Measurements from ENCODE around the gene CAPN11.
A peak's percentile ranks its signal among the peaks of the same experiment; 100 is the strongest.

The CAPN11 gene

GRCh38 chr6:44156494-44157151 is 2.0 kb upstream of the CAPN11 start:
- DNase-seq (ENCODE audit: low spot score), result no peak

- DNase-seq (ENCODE audit: low spot score), result no peak
Measured at GRCh38 chr6:44157152-44157521, 1.5 kb upstream of the CAPN11 start.

GRCh38 chr6:44161997-44162338 is 3.3 kb downstream of the CAPN11 start:
- no peak for DNase-seq (ENCODE audit: low spot score)

GRCh38 chr6:44162876-44163625 is 4.4 kb downstream of the CAPN11 start:
- no peak for DNase-seq (ENCODE audit: low spot score)

- DNase-seq (ENCODE audit: low spot score), result no peak
Measured at GRCh38 chr6:44166116-44166515, 7.5 kb downstream of the CAPN11 start.

- DNase-seq (ENCODE audit: low spot score), result peak; percentile 55
Measured at GRCh38 chr6:44166591-44167184, 8.1 kb downstream of the CAPN11 start.

- DNase-seq (ENCODE audit: low spot score), result no peak
Measured at GRCh38 chr6:44167567-44167966, 8.9 kb downstream of the CAPN11 start.

GRCh38 chr6:44169154-44169553 is 10.5 kb downstream of the CAPN11 start:
- no peak for DNase-seq (ENCODE audit: low spot score)

- DNase-seq (ENCODE audit: low spot score), result no peak
Measured at GRCh38 chr6:44169886-44170570, 11.4 kb downstream of the CAPN11 start.

- no peak for DNase-seq (ENCODE audit: low spot score)
Measured at GRCh38 chr6:44171899-44172546, 13.4 kb downstream of the CAPN11 start.

GRCh38 chr6:44172731-44173500 is 14.3 kb downstream of the CAPN11 start:
- peak; percentile 93 for DNase-seq (ENCODE audit: low spot score)

- no peak for DNase-seq (ENCODE audit: low spot score)
Measured at GRCh38 chr6:44176130-44176761, 17.6 kb downstream of the CAPN11 start.

GRCh38 chr6:44176762-44177509 is 18.3 kb downstream of the CAPN11 start:
- DNase-seq (ENCODE audit: low spot score), result no peak

- DNase-seq (ENCODE audit: low spot score), result no peak
Measured at GRCh38 chr6:44177691-44178423, 19.2 kb downstream of the CAPN11 start.

GRCh38 chr6:44178424-44179071 is 19.9 kb downstream of the CAPN11 start:
- DNase-seq (ENCODE audit: low spot score), result no peak

- DNase-seq (ENCODE audit: low spot score), result no peak
Measured at GRCh38 chr6:44179072-44179536, 20.5 kb downstream of the CAPN11 start.

GRCh38 chr6:44179648-44180047 is 21.0 kb downstream of the CAPN11 start:
- no peak for DNase-seq (ENCODE audit: low spot score)

GRCh38 chr6:44180406-44180805 is 21.8 kb downstream of the CAPN11 start:
- DNase-seq (ENCODE audit: low spot score), result peak; percentile 15

- DNase-seq (ENCODE audit: low spot score), result peak; percentile 3
Measured at GRCh38 chr6:44180886-44181285, 22.3 kb downstream of the CAPN11 start.

All from iPS-NIHi11 (cell line).